Endothelial cell (in vitro differentiated cells): Measurements from ENCODE around the gene NPVF. TPM values are rescaled to one million over a fixed set of nuclear protein-coding genes. Genes with fewer than 3 reads are reported as not detected.

Source experiments
- DNase-seq: peaks from one replicate; pipeline ENCODE4 v3.0.0; 2021; ENCODE audit warnings: low spot score
- H3K27ac Mint-ChIP-seq: one replicate; pipeline ENCODE4 v1.8.0; 2021; ENCODE audit warnings: mixed read lengths, inconsistent platforms; ENCODE audit not compliant: unreplicated experiment
- H3K27me3 Mint-ChIP-seq: one replicate; pipeline ENCODE4 v1.8.0; 2021; ENCODE audit warnings: mild to moderate bottlenecking, moderate library complexity, mixed read lengths, inconsistent platforms; ENCODE audit not compliant: unreplicated experiment
- H3K36me3 Mint-ChIP-seq: one replicate; pipeline ENCODE4 v1.8.0; 2021; ENCODE audit warnings: mild to moderate bottlenecking, low read depth, mixed read lengths, inconsistent platforms; ENCODE audit not compliant: unreplicated experiment
- H3K4me1 Mint-ChIP-seq: one replicate; pipeline ENCODE4 v1.8.0; 2021; ENCODE audit warnings: mild to moderate bottlenecking, mixed read lengths, inconsistent platforms; ENCODE audit not compliant: unreplicated experiment
- H3K4me3 Mint-ChIP-seq: one replicate; pipeline ENCODE4 v1.8.0; 2021; ENCODE audit warnings: mild to moderate bottlenecking, mixed read lengths, inconsistent platforms; ENCODE audit not compliant: unreplicated experiment
- H3K9me3 Mint-ChIP-seq: one replicate; pipeline ENCODE4 v1.8.0; 2021; ENCODE audit warnings: mixed read lengths, inconsistent platforms; ENCODE audit not compliant: unreplicated experiment
- CTCF ChIP-seq: fragments of 200-600 bp; sonication (generic); IDR thresholded peaks from one replicate; pipeline ENCODE4 v1.5.0; 2021; ENCODE audit warnings: antibody characterized with exemption; ENCODE audit not compliant: unreplicated experiment
- total RNA-seq: library from RNA; stranded (reverse); fragmentation: NEBNext Ultra II Directional; extraction: Animal tissue kit (Norgen Biotek cat#: 25700); gene quantifications from one replicate; pipeline ENCODE4 v1.2.1, GENCODE V29; 2021; ENCODE audit not compliant: unreplicated experiment

NPVF gene
- total RNA-seq, 1 donor from 2014 or later: not detected

DNA sequence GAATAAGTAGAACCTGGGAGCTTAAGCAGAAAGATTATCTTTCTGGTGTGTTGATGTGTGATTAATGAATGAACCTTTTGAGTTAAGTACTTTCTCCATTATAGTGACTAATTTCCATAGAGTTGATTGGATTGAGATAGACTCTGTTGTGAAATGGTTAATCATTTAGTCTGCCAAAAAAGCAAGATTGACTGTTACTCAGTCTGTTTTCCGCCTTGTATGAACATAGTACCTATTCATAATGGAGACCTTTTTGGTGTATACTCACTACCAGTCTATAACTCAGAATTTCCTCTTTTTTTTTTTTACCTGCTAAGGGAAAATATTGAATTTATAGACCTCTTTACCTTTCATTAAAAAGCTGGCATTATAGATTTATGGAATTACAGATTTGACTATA, 14.4 kb upstream of the NPVF start:
- DNase-seq: no peak
- no peaks in the 10 kb centered on the region for H3K4me1 Mint-ChIP-seq
- H3K27me3 Mint-ChIP-seq: no peaks in the 10 kb centered on the region
- no peak for TF ChIP-seq CTCF
- no peaks in the 10 kb centered on the region for H3K9me3 Mint-ChIP-seq
- H3K27ac Mint-ChIP-seq: no peak overlapping the region
- H3K4me3 Mint-ChIP-seq: no peak overlapping the region
- H3K36me3 Mint-ChIP-seq: no peaks in the 10 kb centered on the region

- TF ChIP-seq CTCF: no peak
- Mint-ChIP-seq H3K27me3 (no peaks in the 10 kb centered on the region), H3K27ac (no peak overlapping the region), H3K9me3 (no peaks in the 10 kb centered on the region), H3K36me3 (no peaks in the 10 kb centered on the region), H3K4me3 (no peak overlapping the region), H3K4me1 (no peaks in the 10 kb centered on the region)
- no peak for DNase-seq
Observed at GRCh38 chr7:25240896-25241295, 12.6 kb upstream of the NPVF start.

- TF ChIP-seq CTCF: no peak
- no peak for DNase-seq
- Mint-ChIP-seq H3K4me1 (no peaks in the 10 kb centered on the region), H3K36me3 (no peaks in the 10 kb centered on the region), H3K27ac (no peak overlapping the region), H3K9me3 (no peaks in the 10 kb centered on the region), H3K4me3 (no peak overlapping the region), H3K27me3 (no peaks in the 10 kb centered on the region)
Observed at GRCh38 chr7:25240340-25240739, 12.1 kb upstream of the NPVF start.

GRCh38 chr7:25239888-25240287, 11.6 kb upstream of the NPVF start:
- no peak for TF ChIP-seq CTCF
- DNase-seq: no peak
- no peaks in the 10 kb centered on the region for H3K36me3 Mint-ChIP-seq
- H3K9me3 Mint-ChIP-seq: no peaks in the 10 kb centered on the region
- H3K4me3 Mint-ChIP-seq: no peak overlapping the region
- H3K27me3 Mint-ChIP-seq: no peaks in the 10 kb centered on the region
- H3K27ac Mint-ChIP-seq: no peak overlapping the region
- H3K4me1 Mint-ChIP-seq: no peaks in the 10 kb centered on the region

DNA sequence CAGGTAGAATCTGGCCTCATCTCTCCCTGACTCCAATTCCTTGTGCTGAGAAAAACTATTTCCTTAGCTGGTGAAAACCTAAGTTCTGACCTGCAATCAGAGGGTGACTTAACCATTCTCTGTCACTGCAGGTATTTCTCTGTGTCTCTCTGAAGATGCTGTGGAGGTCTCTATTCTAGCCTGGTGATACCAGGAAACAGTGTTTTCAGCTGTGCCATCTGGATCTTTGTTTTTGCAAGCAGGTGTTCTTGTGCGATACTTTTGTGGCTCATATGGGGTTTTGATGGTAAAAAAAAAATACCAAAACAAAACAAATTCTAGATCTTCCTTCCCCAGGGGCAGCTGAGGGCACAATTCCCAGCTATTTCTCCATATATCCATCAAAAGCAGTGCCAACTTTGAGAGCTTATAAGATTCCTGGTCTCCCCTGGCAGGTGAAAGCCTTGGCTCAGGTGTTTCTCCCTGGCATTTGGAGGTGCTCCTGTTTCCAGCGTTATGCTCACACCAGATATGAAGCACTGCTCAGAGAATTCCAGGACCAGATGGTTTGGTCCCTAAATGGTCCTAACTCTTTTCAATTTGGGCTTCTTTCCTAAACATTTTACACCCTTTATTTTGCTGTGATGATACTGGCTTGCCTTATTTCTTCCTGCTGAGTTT, 9.9 kb upstream of the NPVF start:
- Mint-ChIP-seq H3K4me3 (no peak overlapping the region), H3K36me3 (no peaks in the 10 kb centered on the region), H3K27me3 (no peaks in the 10 kb centered on the region), H3K9me3 (no peaks in the 10 kb centered on the region), H3K4me1 (no peaks in the 10 kb centered on the region), H3K27ac (no peak overlapping the region)
- TF ChIP-seq CTCF: no peak
- no peak for DNase-seq
